Breast epithelium (tissue), 4 donors: ENCODE data around the gene ELOVL6. TPM values are rescaled to one million over a fixed set of nuclear protein-coding genes. Genes with fewer than 3 reads are reported as not detected.

Experiments
- DNase-seq, 2 donors: peaks; one replicate each; pipeline ENCODE4 v3.0.0-alpha.2; 2019; ENCODE audit warnings: low spot score in 2 of 2
- H3K27ac ChIP-seq, 2 donors: fragments of 200-600 bp; sonication (generic) in 1 of 2; one replicate each; pipeline ENCODE4 v1.5.1; 2016 to 2019; ENCODE audit warnings: mild to moderate bottlenecking in 1 of 2
- H3K27me3 ChIP-seq, 2 donors: fragments of 200-600 bp; sonication (generic) in 1 of 2; one replicate each; pipeline versions ENCODE4 v1.5.1 to v1.6.0; 2017 to 2019; ENCODE audit warnings: control low read depth in 1 of 2, mild to moderate bottlenecking in 1 of 2
- H3K36me3 ChIP-seq: fragments of 200-600 bp; one replicate; pipeline ENCODE4 v1.5.1; 2019
- H3K4me1 ChIP-seq, 2 donors: fragments of 200-600 bp; sonication (generic); one replicate each; pipeline ENCODE4 v1.5.1; 2016 to 2019; ENCODE audit warnings: control low read depth in 1 of 2
- H3K4me3 ChIP-seq, 3 donors: fragments of 200-600 bp; sonication (generic); 1 replicate in 2 of 3; 2 replicates in 1 of 3; pipeline ENCODE4 v1.5.1; 2016 to 2019; ENCODE audit warnings: mild to moderate bottlenecking in 3 of 3, moderate library complexity in 2 of 3
- H3K9me3 ChIP-seq, 2 donors: fragments of 200-600 bp; sonication (generic) in 1 of 2; one replicate each; pipeline ENCODE4 v1.5.1; 2016 to 2019; ENCODE audit warnings: control low read depth in 1 of 2
- CTCF ChIP-seq, 3 donors: fragments of 450-650 bp; IDR thresholded peaks; one replicate each; pipeline ENCODE4 v1.5.1; 2016 to 2017; ENCODE audit warnings: antibody characterized with exemption in 3 of 3, mild to moderate bottlenecking in 3 of 3, moderate library complexity in 3 of 3
- POLR2A ChIP-seq: fragments of 450-650 bp; IDR thresholded peaks from one replicate; pipeline ENCODE4 v1.6.1; 2016; ENCODE audit warnings: antibody characterized with exemption, mild to moderate bottlenecking, moderate library complexity
- POLR2AphosphoS5 ChIP-seq, 3 donors: sonication (generic); formaldehyde crosslinking; IDR thresholded peaks; one replicate each; pipeline ENCODE4 v1.6.1; 2017; ENCODE audit warnings: antibody characterized with exemption in 3 of 3
- intact Hi-C: fragments of 100-400 bp; cut with DNase I; formaldehyde crosslinking; loops from one replicate; pipeline ENCODE4 v1.15.1; 2023; ENCODE audit warnings: low total_unique reads
- total RNA-seq, 3 donors: library from RNA; depleted of rRNA; stranded (reverse); fragments of >200 nt; gene quantifications; one replicate each; pipeline ENCODE4 v1.1.0, GENCODE V29; 2016

Gene ELOVL6
- total RNA-seq, 3 donors from 2014 or later: 2.2 to 5.6 (median 4.1) TPM

GRCh38 chr4:110091434-110092140, 106.8 kb downstream of the ELOVL6 start:
- Histone ChIP-seq H3K27ac (no peak overlapping the region), H3K27me3 (no peaks in the 10 kb centered on the region), H3K36me3 (no peaks in the 10 kb centered on the region), H3K4me3 (no peak overlapping the region), H3K9me3 (no peaks in the 10 kb centered on the region), H3K4me1 (no peaks in the 10 kb centered on the region)
- no peak for DNase-seq
- no peak for TF ChIP-seq CTCF (IDR thresholded peaks at IDR 0.05)
- no peak for TF ChIP-seq POLR2A
- no peak for TF ChIP-seq POLR2AphosphoS5 (IDR thresholded peaks at IDR 0.05)
- intact Hi-C loops: no loop called here

GRCh38 chr4:110088670-110089069, 109.7 kb downstream of the ELOVL6 start:
- intact Hi-C loops: no loop called here
- Histone ChIP-seq H3K36me3 (no peaks in the 10 kb centered on the region), H3K27ac (no peak overlapping the region), H3K4me3 (no peak overlapping the region), H3K27me3 (no peaks in the 10 kb centered on the region), H3K4me1 (no peaks in the 10 kb centered on the region), H3K9me3 (no peaks in the 10 kb centered on the region)
- no peak for DNase-seq
- TF ChIP-seq CTCF (IDR thresholded peaks at IDR 0.05) (no peak), POLR2A (no peak), POLR2AphosphoS5 (IDR thresholded peaks at IDR 0.05) (no peak)

DNA sequence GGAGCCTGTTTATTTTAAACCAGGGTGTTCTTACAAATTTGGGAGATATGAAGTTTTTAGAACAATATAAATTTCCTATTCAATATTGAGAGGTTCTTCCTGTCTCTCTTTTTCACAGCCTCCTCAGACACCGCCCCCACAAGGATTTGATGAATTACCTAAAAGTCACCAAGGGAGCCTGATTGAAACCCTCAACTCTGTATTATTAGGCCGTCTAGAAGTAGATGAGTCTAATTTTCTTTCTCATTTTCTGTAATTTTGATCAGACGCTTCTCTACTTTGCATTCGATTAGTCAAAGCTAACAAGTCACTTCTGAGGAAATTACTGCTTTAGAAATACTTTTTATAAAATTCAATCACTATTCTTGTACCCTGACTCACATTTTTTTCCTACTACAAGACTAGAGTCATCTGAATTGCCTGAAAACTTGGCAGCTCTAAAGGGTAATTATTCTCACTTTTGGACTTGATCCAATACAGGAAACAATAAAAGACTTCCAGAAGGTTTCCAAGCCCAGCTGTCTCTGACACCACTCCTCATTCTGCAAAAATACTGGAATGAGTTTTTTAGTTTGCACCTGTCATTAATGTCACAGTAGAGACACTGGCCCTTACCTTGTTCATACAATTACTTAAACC, 111.2 kb downstream of the ELOVL6 start:
- no peak overlapping the region for H3K4me3 ChIP-seq
- no peak overlapping the region for H3K27ac ChIP-seq
- H3K4me1 ChIP-seq: no peaks in the 10 kb centered on the region
- intact Hi-C loops: no loop called here
- no peak for DNase-seq
- H3K36me3 ChIP-seq: no peaks in the 10 kb centered on the region
- H3K9me3 ChIP-seq: no peaks in the 10 kb centered on the region
- no peaks in the 10 kb centered on the region for H3K27me3 ChIP-seq
- TF ChIP-seq POLR2AphosphoS5 (IDR thresholded peaks at IDR 0.05): no peak
- TF ChIP-seq CTCF (IDR thresholded peaks at IDR 0.05): no peak
- TF ChIP-seq POLR2A: no peak

DNA sequence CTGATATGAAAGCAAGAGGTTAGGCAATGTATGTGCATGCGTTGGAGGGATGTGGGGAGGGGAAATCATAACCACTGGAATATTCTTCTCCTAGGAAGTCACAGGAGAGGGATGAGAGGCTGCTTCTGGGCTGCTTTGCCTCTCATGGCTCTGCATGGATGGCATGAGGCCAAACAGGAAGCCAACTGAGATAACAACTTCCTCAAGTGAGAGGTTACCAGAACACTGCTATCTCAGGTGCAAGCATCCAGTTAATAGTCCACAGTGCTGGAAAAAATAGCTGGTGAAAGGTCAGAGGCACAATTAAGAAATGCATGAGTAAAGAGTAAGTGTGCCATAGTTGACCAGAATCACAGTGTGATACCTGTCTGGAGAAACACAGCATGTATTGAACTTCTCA, 113.3 kb downstream of the ELOVL6 start:
- intact Hi-C loops: no loop called here

More for the DNA sequence above, 113.3 kb downstream of the ELOVL6 start:
- Histone ChIP-seq H3K9me3 (no peaks in the 10 kb centered on the region), H3K4me1 (no peaks in the 10 kb centered on the region), H3K27me3 (no peaks in the 10 kb centered on the region), H3K36me3 (no peaks in the 10 kb centered on the region), H3K27ac (no peak overlapping the region), H3K4me3 (no peak overlapping the region)
- no peak for DNase-seq
- TF ChIP-seq POLR2A: no peak
- TF ChIP-seq CTCF (IDR thresholded peaks at IDR 0.05): no peak
- TF ChIP-seq POLR2AphosphoS5 (IDR thresholded peaks at IDR 0.05): no peak
